ENCODE measurements around the gene GMDS.

Gene GMDS

DNA sequence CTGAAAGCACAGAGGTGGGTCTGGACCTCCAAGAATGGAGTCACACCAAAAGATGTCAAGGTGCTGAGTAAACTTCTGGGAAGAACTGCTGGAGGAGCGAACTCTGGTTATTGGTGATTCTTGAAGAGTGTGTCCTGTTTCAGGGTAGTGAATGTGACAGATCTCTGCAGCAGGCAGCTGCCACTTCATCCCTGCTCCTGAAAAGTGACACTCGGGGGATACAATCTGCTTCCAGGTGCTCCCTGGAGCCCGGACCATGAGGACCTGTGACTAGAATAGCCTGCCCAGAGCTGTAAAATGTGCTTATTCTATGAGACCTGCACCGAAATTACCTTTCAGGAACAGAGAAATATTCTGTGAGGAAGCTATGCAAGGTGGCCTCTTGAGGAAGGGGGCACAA, 444.6 kb downstream of the GMDS start:
- no peak for DNase-seq (ENCODE audit: low read depth)

DNA sequence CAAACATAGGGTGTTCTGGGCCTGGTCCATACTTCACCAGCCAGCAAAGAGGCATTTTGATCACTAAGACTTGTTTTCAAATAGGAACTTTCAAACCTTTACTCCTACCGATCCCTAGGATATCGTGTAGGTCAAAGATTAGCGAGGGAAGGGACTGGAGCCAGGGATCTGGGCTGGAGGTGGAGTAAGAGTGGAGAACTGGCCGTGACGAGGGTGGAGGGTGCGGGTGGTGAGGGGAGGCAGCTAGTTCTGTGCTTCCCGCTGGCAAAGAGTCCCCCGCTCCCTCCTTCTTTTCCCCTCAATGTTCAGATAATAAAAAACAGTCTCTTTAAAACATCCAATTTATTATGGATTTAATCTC, 446.5 kb downstream of the GMDS start:
- no peak for DNase-seq (ENCODE audit: low read depth)

DNA sequence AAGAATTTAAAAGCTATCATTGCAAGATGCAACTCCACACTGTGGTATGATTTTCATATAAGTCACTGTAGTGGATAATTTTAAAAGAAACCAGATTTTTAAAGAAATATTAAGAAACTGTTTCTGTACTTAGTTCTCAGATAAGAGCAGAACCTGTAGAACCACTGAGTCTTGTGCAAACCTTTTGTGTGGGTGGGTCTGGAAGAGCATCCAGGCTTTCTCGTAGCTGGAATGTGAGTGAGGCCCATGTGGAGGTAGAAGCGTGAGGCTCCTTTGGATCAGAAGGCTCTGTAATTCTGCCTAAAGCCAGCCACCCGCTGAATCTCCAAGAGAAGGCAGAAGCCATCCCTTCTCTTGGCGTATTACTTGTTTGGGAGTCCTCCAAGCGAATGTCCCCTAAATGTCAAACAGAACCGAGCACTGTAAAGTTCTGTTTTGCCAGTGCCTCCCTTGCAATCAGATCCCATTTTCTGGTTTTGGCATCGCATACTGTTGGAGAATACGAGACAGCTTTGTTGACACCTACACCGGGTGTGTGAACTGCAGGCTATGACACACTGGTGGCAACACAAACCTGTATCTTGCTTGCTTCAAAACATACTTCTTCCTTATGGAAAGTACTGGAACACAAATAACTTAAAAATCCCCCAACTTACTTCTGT, 447.0 kb downstream of the GMDS start:
- DNase-seq (ENCODE audit: low read depth) = no peak

DNA sequence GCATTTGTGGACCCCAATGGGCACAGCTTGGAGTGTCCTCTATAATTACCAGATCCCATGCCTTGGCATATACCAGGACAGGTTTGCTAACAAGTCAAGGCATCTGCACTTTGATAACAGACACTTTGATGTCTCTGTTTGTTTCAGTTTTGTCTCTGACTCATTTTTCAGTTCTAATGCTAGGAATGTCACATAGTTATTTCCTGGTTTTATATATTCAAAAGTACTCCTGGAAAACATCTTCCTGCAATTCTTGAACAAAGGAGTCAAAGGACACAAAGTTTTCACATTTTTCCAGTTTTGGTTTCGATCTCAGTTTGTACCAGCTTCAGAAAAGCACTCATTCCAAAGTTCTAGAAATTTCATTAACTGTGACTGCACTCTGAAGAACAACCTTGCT, 447.6 kb downstream of the GMDS start:
- no peak for DNase-seq (ENCODE audit: low read depth)

DNA sequence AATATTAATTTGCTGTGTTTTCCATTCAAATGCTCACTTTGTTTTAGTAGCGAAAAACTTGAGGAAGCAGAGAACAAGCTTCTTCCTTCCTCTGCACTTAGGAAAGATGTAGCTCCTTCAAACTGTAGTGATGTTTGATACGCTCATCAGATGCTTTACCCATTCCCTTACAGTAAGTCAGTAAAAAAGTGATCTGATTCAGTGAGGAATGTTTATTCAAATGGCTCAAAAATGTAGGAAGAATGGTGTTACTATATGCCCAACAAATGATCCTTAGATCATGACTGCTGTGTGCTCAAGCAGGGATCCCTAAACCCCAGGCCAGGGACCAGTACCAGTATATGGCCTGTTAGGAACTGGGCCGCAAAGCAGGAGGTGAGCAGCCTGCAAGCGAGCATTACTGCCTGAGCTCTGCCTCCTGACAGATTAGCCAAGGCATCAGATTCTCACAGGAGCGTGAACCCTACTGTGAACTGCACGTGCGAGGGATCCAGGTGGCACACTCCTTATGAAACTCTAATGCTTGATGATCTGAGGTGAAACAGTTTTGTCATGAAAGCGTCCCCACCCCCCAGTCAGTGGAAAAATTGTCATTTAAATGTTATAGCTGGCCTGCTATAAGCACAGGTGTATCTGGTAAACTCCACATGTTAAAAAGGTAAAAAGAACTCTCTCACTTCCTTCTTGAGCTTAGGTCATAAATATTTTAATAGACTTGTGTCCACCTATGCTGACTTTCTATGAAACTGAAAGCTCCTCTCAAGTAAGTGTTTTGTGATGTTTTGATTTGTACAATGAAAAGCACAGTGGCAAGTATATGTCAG, 448.5 kb downstream of the GMDS start:
- no peak for DNase-seq (ENCODE audit: low read depth)

DNA sequence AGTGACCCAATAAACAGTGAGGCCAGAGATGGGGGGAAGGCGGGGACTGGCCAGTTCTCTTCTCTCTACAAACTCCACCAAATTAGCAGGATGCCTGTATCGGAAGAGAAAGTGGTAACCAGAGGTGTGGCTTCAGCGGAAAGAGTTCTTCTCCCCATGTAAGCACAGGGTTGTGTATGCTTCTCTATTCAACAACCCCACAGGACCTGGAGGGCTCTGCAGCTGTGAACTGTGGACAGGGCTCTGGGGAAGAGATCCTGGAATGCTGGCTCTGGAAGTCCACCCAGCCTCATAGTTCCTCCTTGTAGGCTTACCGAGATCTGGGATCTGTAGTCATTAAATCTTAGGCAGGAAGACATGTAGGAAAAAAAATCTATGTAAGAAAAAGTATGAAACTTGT, 449.5 kb downstream of the GMDS start:
- no peak for DNase-seq (ENCODE audit: low read depth)

DNA sequence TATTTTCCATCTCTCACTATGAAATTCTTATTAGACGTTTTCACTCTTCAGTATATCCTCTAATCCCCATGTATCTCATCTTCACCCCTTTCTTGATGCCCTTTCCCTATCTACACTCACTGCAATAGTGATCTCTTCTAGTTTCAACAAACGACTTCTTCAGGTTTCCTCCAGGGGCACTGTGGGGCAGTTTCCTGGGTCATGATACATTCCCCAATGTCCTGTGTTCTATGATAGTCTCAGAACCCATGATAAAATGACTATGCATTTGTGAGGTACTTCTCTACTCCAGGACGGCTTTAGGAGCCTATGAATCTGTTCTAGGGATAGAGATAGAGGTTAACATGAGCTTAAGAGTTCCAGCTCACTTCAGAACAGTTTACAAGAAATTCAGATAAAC, 452.4 kb downstream of the GMDS start:
- DNase-seq (ENCODE audit: low read depth) = no peak

DNA sequence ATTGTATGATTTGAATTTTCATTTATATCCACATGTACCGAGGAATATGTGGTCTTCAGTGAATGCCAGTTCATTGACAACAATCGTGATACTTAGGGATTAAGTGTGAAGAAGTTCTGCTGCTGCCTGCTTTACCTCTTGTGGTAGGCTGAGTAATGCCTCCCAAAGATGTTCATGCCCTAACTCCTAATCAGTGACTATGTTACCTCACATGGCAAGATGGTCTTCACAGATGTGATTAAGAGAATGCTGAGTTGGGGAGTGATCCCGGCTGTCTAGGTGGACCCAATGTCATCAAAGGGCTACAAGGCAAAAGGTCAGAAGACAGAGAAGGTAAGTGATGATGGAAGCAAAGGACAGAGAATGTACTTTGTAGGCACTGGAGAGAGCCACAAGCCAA, 454.7 kb downstream of the GMDS start:
- no peak for DNase-seq (ENCODE audit: low read depth)

DNA sequence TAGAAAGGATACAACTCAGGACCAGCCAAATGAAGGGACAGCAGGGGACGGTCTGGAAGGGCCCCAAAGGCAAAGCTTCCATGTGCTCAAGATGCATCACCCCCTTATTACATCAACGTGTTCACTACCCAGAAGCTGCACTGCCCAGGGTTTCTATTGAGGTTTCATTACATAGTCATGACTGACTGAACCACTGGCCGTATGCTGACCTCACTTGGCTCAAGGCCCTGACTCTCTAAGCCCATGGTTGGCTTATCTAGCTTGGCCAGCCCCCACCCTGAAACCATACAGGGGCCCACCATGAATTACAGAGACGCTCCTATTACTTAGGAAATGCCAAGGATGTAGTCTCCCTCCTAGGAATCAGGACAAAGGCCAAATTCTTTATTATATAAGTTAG, 456.3 kb downstream of the GMDS start:
- DNase-seq (ENCODE audit: low read depth) = no peak

DNA sequence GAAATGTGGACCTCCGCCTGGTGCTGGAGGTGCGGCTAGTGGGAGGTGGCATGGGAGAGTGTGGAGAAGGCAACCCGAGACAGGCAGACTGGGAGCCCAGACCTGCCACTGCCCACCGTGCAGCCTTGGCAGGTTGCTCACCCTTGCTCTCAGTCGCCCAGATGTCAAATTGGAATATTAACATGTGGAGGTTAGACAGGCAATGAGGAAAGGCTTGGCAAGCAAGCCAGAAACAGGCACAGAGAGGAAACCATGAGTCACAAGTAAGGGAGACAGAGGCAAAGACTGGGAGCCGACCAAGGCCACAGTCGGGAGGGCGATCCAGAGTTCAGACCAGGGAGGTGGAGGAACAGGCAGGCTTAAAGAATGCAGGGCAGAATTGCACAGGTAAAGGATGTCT, 457.5 kb downstream of the GMDS start:
- DNase-seq (ENCODE audit: low read depth) = no peak

DNA sequence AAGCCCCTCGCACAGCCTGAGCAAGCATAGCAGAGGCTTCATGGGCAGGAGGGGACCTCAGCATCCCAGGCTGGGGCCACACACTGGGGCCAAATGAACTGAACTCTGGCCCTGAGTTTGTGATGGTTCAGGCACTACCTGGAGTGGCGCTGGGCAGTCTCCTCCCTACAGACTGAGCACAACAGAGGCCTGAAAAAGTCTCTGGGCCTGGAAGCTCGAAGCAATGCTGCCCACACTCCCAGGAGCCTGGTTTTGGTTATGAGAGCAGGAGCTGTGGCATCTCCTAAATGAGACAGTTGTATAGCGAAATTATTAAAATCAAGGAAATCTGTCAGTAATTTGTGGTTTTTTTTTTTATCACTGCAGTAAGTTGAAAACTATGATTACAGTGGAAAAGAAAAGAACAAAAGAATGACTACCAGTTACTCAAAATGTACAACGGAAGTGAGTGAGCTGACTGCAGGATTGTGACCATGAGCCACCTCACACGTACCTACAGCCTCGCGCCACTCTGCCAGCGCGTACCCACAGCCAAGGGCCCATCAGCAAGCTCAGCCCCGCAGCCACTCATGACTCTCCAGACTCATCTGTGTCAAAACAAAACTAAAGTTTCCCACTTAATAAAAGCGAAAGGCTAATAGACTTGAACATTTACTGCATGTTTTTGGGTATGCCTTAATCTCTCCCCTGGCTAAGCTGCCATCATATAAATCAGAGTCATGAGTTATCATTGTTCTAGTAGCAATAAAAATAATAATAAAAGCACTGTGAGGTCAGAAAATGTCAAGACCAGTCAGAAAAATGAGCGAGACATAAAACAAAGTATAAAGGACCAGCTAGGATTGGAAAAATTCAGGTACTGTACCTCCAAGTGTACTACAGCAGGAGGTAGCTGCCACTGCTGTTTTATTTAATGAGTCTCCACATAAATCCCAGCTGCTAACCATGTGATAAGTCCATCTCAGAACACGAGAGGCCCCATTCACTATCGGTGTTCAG, 458.7 kb downstream of the GMDS start:
- no peak for DNase-seq (ENCODE audit: low read depth)

DNA sequence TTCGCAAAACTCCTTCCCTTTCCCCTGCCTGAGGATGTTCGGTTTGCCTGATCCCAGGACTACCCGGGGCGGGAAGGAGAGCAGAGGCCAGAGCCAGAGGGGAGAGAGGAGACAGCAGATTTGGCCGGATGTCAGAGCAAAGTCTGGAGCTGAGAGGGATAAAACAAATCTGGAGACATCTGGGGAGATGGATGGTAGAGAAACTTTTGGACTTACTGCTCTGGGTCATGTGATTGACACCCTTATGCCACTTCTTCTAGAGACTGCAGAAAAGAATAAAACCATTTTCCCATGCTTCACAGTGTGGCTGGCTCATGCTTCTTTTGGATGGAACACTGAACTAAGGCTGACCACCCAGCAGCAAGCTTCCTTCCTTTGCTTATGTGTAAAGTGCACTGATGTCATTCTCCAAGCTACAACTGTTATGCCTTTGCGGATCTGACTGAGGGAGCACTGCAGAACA, 461.0 kb downstream of the GMDS start:
- no peak for DNase-seq (ENCODE audit: low read depth)

DNA sequence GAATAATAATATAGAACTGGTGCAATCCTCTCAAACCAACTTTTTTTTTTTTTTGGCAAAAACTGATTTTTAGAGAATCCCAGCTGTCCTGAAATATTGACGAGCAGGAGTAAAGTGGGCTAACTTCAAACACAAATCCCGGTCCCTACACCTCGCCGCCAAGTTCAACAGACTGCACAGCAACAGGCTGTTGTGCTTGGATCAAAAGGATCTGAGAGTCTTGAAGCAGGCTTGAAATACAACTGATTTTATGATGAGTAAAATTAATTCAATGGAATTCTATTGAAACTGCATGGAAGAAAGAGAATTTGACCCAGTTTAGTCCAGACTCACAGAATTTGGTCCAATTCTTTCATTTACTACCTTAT, 463.6 kb downstream of the GMDS start:
- DNase-seq (ENCODE audit: low read depth) = no peak

DNA sequence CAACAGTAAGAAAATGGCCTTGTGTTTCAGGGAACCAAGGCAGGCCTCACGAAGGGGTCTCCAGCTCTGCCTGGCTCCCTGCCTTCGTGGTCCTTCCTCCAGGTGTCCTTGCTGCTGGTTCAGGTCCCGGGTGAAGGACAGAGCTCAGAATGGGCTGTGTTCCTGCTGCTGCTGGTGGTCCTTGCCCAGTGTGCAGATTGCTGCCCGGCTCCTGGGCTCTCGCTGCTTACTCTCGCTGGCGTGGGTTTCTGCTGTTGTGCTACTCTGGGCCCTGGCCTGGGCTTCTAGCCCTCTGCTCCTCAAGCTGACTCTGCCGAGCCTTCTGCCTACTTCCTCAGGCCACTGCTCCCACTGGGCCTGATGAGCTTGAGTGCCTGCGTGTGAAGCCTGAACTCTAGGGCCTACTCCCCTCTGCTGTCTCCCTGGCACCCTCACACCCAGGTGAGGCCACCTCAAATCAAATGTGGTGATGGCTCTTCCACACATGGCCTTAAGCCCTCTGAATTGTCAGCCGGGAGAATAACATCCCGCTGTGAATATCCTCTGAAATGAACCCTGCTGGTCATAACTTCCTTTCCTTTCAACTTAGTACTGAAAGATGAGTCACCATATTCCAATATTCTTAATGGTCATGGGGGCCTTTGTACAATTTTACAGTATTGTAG, 464.1 kb downstream of the GMDS start:
- DNase-seq (ENCODE audit: low read depth) = no peak

DNA sequence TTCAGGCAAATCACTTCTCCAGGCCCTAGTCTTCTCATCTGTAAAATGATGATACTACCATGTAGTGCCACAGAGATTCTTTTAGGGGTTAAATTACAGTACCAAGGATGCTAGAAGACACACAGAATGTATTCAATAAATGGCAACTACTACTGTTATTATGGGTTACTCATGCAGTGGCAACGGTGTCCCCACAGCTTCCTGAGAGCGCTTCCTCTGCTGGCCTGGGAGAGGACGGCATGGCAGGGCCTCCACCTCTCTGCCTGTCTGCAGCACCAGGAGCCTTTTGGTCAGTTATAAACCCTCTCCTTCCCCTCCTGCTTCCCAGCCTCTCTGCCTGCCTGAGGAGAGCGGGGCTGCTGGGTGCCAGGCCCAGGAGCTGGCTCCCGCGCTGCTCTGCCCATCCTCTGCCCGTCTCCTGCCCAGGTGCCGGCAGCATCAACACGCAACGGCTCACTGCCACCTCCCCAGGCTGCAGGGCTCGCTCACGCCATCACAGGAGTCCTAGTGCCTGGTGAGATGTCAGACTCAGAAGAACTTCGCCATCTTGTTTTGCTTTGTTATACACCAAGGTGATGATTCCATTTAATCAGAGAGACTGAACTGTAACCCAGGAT, 465.0 kb downstream of the GMDS start:
- no peak for DNase-seq (ENCODE audit: low read depth)

DNA sequence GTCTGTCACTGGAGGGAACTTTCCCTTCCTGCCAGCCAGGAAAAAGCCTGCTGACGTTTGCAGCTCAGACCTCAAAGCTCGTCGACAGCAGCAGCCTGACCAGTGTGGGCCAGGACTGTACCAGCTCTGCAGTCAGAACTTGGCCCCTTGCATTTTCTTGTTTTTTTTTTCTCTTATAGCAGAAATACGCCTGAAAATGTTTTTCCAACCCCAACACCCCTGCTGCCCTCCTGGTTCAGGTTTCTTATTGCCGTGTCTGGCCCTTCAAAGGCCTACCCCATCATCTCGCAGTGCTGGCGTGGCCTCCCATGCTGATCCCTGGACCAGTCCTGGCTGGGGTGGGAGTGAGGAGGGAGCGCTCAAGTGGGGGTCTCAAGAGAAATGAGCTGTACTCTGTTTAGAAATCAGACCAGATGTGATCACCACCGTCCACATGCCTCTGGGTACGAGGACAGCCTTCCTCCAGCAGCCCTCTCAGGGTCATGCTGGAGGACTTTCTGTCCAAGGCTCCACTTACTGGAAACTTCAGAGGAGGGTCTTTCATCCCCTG, 466.6 kb downstream of the GMDS start:
- no peak for DNase-seq (ENCODE audit: low read depth)

DNA sequence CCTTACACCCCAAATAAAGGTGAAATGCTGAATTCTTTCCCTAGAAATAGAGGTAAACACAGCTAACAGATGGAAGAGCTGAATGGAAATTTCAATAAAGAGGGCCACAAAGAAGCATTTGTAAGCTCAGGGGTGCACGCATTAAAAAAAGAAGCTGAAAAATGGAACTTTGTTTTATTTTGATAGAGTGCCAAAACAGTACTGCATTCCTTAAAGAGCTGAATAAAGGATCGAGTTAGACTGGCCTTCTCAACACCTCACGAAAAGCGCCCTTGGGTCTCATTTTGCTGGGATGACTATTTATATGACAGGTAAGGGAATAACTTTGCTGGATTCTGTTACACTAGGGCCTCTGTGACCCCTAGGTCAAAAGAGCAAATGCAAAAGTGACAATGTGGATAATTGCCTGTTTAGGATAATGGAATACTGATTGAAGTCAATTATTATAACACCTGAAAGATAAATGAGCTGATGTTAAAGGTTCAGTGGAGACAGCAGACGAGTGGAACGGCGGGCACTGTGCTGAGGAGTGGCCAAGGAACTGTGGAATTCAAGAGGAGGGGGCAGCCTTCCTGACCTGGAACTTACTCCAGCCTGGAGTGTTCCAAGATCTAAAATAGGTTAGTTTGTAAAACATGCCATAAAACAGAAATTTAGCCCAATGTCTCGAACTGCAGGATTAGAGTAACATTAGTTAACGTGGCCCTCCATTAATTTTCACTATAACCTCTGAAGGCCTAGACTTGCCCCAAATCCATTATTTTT, 467.3 kb downstream of the GMDS start:
- no peak for DNase-seq (ENCODE audit: low read depth)

DNA sequence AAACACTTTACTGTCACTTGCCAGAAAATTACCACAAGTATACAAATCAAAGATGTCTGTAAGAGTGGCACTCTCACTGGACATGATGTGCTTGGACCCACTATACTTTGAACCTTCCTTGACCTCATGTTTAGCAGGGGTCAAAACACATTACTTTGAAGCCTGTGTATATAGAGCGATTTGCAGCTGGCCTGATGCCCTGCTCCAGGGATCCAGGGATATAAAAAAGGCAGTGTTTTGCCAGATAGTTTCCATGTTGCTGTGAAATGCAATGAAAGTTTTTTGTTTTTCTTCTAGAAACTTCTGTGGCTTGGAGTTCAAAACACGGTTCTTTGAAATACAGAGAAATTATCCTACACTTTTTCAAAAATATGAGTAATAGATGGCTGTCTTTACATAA, 470.0 kb downstream of the GMDS start:
- DNase-seq (ENCODE audit: low read depth) = no peak

DNA sequence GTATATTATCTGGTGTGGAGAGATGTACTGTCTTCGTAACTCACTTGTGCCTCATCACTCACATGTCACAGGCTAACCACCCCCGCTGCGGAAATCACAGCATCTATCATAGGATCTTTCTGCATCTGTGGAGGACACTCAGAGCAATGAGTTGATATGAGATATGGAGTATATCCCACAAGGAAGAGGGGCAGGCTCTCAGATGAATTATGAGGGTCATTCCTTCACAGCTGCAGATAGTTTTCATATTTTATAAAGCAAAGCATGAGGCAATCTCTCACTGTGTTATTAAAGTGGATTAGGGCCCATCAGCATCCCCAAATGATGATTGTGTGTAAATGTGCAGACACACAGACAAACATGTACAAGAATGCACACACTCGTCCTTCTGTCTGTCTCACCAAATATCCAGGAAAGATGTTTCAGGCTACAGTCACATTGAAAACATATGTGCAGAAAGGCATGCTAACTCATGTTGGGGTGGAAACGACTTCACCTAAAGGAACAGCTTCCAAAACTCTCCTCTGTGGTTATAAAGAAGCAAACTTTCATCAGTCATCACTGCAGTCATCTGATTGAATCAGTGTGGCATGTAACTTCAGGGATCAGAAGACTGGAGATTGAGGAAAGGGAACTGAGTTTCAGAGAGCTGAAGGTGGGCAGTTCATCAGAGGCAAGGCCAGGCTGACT, 471.0 kb downstream of the GMDS start:
- DNase-seq (ENCODE audit: low read depth) = no peak

DNA sequence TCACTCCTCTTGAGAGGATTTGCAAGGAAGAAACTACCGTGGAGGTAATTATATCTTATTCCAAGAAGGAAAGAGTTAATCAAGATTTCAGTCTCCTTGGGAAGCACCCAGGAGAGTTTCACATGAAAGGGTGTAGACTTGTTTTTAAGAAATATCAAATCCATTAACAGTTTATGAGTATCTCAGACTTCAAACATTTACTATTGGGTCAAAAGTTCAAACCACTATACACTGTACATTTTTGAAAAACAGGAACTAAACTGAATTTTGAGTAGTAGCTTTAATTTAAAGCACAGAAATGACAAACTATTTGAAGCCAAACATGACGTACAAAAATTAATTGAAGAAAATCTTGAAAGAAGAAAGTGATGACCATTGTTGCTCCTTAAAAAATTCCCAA, 471.7 kb downstream of the GMDS start:
- no peak for DNase-seq (ENCODE audit: low read depth)
